Astrocyte of the cerebellum (primary cell): Measurements from ENCODE around the gene SEMA4D.

Source experiments
- DNase-seq: peaks from one replicate; pipeline ENCODE4 v3.0.0-alpha.2; 2011; ENCODE audit warnings: low read depth
- H3K4me3 ChIP-seq: 2 replicates; pipeline ENCODE4 v1.5.1; 2011; ENCODE audit warnings: mild to moderate bottlenecking, low read depth, low read length, moderate library complexity
- in situ Hi-C: cut with HindIII; loops from 2 replicates; pipeline ENCODE4 v1.10.0; 2017; ENCODE audit warnings: low sequenced_read_pairs
- TF ChIP-seq, protein P1 (sequence below): IDR thresholded peaks from 2 replicates; pipeline ENCODE4 v1.5.1; 2012; ENCODE audit warnings: low read length, low read depth, moderate library complexity, mild to moderate bottlenecking; ENCODE audit errors: missing control alignments

The SEMA4D gene

DNA sequence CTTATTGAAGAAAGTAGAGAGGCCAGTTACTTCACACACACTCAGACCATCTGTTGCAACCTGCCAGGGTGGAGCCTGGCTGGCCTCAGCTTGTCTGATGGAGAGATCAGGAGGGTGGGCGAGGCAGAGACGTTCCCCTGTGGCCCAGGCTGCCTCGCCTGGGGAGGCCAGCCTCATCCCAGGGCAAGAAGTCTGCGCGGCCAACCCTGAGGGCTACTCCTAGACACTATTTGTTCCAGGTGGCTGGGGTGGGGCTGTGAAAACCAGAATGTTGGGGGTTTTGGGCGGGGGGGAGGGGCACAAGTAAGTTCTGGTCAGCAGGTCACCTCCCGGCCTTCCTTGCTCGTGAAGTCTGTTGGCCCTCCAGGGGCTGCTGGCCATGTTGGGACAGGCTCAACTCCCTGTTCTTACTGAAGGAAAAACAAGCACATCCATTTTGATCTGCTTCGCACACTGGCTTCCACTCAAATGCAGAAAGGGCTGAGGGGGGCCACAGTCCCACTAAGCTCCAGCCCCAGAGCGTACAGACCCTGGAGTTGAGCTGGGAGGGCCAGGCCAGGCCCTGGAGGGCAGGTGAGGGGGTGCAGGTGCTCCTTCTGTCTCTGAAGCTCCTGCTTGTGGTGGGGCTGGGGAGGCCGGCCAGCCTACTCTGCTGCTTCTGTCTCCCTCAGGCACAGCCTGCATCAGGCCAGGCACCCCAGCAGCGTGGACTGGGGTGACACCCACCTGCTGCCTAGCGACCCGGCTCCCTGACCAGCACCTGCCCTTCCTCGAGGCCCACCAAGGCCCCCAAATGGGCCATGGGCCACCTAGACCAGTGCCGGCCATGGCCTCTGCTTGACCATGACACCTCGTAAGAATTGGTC, 133.0 kb downstream of the SEMA4D start:
- TF ChIP-seq, protein P1, sequence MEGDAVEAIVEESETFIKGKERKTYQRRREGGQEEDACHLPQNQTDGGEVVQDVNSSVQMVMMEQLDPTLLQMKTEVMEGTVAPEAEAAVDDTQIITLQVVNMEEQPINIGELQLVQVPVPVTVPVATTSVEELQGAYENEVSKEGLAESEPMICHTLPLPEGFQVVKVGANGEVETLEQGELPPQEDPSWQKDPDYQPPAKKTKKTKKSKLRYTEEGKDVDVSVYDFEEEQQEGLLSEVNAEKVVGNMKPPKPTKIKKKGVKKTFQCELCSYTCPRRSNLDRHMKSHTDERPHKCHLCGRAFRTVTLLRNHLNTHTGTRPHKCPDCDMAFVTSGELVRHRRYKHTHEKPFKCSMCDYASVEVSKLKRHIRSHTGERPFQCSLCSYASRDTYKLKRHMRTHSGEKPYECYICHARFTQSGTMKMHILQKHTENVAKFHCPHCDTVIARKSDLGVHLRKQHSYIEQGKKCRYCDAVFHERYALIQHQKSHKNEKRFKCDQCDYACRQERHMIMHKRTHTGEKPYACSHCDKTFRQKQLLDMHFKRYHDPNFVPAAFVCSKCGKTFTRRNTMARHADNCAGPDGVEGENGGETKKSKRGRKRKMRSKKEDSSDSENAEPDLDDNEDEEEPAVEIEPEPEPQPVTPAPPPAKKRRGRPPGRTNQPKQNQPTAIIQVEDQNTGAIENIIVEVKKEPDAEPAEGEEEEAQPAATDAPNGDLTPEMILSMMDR, result no peak
- no peak overlapping the region for H3K4me3 ChIP-seq

GRCh38 chr9:89363921-89364665, 133.8 kb downstream of the SEMA4D start:
- no peak overlapping the region for H3K4me3 ChIP-seq
- TF ChIP-seq, protein P1, result no peak
- DNase-seq, result no peak
- in situ Hi-C loops, result no loop called here

More for the DNA sequence above, 133.0 kb downstream of the SEMA4D start:
- in situ Hi-C loops, result no loop called here
- DNase-seq, result no peak

DNA sequence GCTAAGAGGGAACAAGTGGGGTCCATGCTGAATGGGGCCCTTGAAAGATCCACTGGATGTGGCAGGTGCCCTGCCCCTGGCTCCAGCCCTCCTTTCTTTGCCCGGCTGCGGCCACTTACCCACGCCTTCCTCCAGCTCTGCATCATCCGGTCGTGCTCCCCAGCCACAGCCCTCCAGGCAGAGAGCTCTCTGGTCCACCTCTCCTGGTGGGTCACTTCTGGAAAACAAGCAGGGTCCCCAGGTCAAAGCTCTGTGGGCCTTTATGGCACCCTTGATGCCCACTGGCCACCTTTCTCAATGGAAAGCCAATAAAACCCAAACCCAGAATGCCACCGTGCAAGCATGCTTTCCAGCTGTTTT, 134.6 kb downstream of the SEMA4D start:
- TF ChIP-seq, protein P1, result no peak
- DNase-seq, result no peak
- H3K4me3 ChIP-seq, result no peak overlapping the region
- in situ Hi-C loops, result no loop called here

GRCh38 chr9:89362647-89363310, 135.1 kb downstream of the SEMA4D start:
- TF ChIP-seq, protein P1, result no peak
- no peak for DNase-seq
- in situ Hi-C loops, result no loop called here
- no peak overlapping the region for H3K4me3 ChIP-seq

GRCh38 chr9:89361816-89362646, 135.9 kb downstream of the SEMA4D start:
- no peak for DNase-seq
- in situ Hi-C loops, result no loop called here
- no peak overlapping the region for H3K4me3 ChIP-seq
- TF ChIP-seq, protein P1, result no peak

DNA sequence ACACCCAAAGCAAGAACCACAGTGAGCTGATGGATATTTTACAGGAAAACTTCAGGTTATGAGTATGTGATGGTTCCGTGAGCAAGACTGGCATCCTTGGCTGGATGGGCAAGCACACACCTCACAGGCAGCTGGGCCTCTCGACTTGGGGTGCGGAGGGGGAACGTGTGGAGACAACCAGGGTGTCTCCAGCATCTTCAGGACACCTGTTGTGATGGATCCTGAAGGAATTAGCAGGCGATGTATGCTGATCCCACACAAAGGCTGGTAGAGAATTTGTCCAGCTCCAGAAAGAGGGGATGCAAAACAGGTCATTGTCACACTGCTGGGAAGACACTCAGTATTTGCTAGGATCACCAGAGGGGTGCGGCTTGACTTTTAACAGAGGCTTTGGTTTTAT, 136.9 kb downstream of the SEMA4D start:
- no peak overlapping the region for H3K4me3 ChIP-seq
- TF ChIP-seq, protein P1, result no peak
- in situ Hi-C loops, result no loop called here
- no peak for DNase-seq
